PFSK-1 (cell line): ENCODE measurements around the gene INPP5D.

Experiments used
- FOXP2 ChIP-seq: optimal IDR thresholded peaks from 2 replicates; pipeline ENCODE3; 2011; ENCODE audit warnings: borderline replicate concordance, control low read depth, inconsistent platforms; ENCODE audit not compliant: insufficient read depth; ENCODE audit errors: extremely low read length, extremely low read depth
- POLR2AphosphoS5 ChIP-seq: IDR thresholded peaks from 2 replicates; pipeline ENCODE4 v1.6.1; 2012; ENCODE audit warnings: low read depth, mild to moderate bottlenecking, control low read depth, low read length, moderate library complexity
- SIN3A ChIP-seq: IDR thresholded peaks from 2 replicates; pipeline ENCODE4 v1.6.1; 2012; ENCODE audit warnings: mild to moderate bottlenecking, low read length, moderate library complexity, borderline replicate concordance; ENCODE audit not compliant: insufficient read depth
- TAF1 ChIP-seq: IDR thresholded peaks from 2 replicates; pipeline ENCODE4 v1.6.1; 2012; ENCODE audit warnings: low read length, control low read depth, borderline replicate concordance; ENCODE audit not compliant: insufficient read depth
- TF ChIP-seq, protein P1 (sequence below), 2 experiments: IDR thresholded peaks; 2 replicates each; pipeline versions ENCODE4 v1.6.1 to v1.8.0; 2011 to 2012; ENCODE audit warnings: low read depth in 2 of 2, low read length in 2 of 2, control low read depth in 1 of 2, inconsistent platforms in 1 of 2, mild to moderate bottlenecking in 1 of 2, moderate library complexity in 1 of 2; ENCODE audit not compliant: insufficient read depth in 1 of 2

Gene INPP5D

DNA sequence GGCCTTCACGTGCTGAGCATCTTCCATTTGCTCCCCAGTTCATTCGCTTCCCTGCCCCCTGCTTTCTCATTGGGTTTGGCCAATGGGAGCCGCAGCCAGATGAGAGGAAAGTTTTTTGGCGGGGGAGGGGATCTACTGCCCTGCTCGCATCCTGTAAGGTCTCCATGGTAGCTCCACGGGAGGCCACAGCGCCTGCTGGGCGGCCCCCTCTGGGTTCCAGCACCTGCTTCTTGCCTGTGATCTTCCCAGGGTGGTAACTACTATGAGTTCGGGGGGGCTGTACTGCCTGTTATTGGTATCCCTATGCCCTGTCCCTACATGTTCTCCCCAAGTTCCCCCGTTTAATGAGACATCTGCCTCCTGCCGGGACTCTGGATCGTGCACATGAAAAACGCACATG is 57.2 kb downstream of the INPP5D start:
- no peak for TF ChIP-seq SIN3A
- TF ChIP-seq POLR2AphosphoS5 = no peak
- TF ChIP-seq FOXP2 = no peak
- TF ChIP-seq, protein P1, sequence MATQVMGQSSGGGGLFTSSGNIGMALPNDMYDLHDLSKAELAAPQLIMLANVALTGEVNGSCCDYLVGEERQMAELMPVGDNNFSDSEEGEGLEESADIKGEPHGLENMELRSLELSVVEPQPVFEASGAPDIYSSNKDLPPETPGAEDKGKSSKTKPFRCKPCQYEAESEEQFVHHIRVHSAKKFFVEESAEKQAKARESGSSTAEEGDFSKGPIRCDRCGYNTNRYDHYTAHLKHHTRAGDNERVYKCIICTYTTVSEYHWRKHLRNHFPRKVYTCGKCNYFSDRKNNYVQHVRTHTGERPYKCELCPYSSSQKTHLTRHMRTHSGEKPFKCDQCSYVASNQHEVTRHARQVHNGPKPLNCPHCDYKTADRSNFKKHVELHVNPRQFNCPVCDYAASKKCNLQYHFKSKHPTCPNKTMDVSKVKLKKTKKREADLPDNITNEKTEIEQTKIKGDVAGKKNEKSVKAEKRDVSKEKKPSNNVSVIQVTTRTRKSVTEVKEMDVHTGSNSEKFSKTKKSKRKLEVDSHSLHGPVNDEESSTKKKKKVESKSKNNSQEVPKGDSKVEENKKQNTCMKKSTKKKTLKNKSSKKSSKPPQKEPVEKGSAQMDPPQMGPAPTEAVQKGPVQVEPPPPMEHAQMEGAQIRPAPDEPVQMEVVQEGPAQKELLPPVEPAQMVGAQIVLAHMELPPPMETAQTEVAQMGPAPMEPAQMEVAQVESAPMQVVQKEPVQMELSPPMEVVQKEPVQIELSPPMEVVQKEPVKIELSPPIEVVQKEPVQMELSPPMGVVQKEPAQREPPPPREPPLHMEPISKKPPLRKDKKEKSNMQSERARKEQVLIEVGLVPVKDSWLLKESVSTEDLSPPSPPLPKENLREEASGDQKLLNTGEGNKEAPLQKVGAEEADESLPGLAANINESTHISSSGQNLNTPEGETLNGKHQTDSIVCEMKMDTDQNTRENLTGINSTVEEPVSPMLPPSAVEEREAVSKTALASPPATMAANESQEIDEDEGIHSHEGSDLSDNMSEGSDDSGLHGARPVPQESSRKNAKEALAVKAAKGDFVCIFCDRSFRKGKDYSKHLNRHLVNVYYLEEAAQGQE (IDR thresholded peaks at IDR 0.05; ENCODE audit: insufficient read depth in 1 of 2, low read depth in 2 of 2, low read length in 2 of 2) = no peak
- TF ChIP-seq TAF1 = no peak

DNA sequence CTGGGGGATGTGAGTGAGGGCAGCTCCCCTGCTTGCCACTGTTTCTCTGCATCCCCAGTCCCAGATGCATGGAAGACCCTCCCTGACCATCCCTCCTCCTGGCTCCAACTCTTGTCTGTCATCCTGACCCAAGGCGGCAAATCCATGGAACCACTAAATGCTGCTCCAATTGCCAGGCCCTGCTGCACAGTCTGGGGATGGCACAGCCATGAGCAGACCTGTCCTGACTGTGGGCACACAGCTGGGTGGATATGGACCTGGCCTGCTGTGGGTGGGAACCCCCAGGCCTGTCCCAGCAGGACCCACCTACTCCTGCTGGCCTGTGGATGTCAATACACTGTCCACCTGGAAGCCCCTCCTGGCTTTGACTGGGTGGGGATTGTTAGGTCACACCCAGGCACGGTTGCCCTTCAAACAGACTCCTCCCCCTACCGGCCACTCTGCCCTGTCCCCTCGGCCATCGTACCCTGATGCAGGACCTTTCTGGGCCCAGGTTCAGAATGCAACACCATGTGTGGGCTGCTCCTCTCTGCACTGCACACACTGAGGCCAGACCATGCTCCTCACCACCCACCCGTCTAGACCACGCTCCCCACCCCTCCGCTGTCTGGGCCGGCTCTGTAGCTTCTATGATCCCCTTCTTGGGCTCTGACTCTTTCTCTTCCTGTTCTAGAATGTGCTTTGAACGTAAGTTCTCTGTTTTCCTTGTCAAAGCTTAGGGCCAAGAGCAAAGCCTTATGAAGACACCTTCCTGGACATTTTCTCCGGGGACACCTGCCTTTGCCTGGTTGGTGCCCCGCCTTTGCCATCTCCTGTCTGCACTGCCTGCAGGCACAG is 57.9 kb downstream of the INPP5D start:
- TF ChIP-seq SIN3A (no peak), POLR2AphosphoS5 (no peak), FOXP2 (no peak), TAF1 (no peak)
- TF ChIP-seq, protein P1 (IDR thresholded peaks at IDR 0.05; ENCODE audit: insufficient read depth in 1 of 2, low read depth in 2 of 2, low read length in 2 of 2) = no peak

DNA sequence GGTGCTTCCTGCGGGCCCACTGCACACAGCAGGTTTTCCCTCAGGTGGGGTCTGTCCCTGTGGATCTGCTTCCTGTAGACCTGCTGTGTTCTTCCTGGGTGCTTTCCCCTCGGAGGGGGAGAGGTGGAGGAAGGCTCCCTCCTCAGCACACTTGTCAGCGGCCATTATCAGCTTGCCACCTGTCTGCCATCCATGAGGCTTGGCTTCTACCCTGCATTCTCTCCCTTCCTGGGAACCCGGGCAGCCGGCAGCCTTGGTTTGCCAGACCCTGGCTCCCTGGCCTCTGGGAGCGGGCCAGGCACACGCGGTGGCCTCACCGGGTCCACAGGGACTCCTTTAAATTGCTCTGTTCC is 58.5 kb downstream of the INPP5D start:
- TF ChIP-seq SIN3A (no peak), FOXP2 (no peak), POLR2AphosphoS5 (no peak)
- TF ChIP-seq, protein P1 (IDR thresholded peaks at IDR 0.05; ENCODE audit: insufficient read depth in 1 of 2, low read depth in 2 of 2, low read length in 2 of 2) = no peak

DNA sequence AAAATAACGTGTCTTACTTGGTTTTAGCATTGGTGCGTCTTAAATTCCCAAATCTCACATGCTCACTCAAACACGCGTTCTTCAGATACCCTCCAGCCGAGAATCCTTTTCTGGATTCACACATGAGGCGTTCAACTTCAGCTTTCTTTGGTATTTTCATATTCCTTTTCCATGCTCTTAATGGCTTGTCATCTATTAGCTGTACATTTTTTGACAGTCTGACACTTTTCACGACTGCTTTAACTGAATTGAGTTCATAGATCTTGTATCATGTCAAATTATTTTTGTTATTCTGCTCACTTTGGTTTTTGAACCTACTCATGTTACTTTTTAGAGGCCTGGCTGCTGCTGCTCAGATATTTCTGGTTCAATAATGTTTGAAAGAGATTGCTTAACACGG is 59.0 kb downstream of the INPP5D start:
- TF ChIP-seq SIN3A (no peak), FOXP2 (no peak), POLR2AphosphoS5 (no peak), TAF1 (no peak)
- TF ChIP-seq, protein P1 (IDR thresholded peaks at IDR 0.05; ENCODE audit: insufficient read depth in 1 of 2, low read depth in 2 of 2, low read length in 2 of 2) = no peak

DNA sequence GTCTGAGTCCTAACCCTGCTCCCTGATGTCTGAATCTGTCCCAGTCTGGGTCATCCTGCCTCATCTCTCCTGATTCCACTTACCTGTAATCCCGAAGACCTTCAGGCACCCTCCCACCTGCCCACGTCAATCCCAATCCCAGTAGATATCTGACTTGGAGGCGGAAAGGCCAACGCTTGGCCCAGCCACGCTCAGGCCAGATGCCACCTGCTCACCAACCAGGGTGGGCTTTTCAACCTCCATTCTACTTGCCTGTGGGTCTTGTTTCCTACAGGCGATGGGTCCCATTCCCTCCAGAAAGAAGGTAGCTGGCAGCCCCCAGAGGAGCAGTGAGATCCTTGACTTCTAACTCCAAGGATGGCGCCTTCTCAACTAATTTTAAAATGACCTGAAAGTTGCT is 59.7 kb downstream of the INPP5D start:
- TF ChIP-seq TAF1 (no peak), SIN3A (no peak), FOXP2 (no peak), POLR2AphosphoS5 (no peak)
- TF ChIP-seq, protein P1 (IDR thresholded peaks at IDR 0.05; ENCODE audit: insufficient read depth in 1 of 2, low read depth in 2 of 2, low read length in 2 of 2) = no peak
